Stimulated activated naive CD8-positive, alpha-beta T cell treated with anti-CD3 and anti-CD28 coated beads, Interleukin-15, amount 100 ng/mL, for 72 hours (primary cell): ENCODE data around the gene OR2T34.
"Not testable (repeated sequence)": the region's sequence is repeated elsewhere in the genome, so short reads cannot be mapped to it uniquely, and the experiment has no call there.

Source experiments
- ATAC-seq: fragments of 150-1000 bp; cut with Tn5 transposase; 2 replicates; pipeline ENCODE4 v1.10.0; 2021; ENCODE audit warnings: mild to moderate bottlenecking, moderate library complexity
- DNase-seq, 2 donors: peaks; one replicate each; pipeline ENCODE4 v3.0.0; 2021 to 2022
- H3K27ac Mint-ChIP-seq, 2 donors: one replicate each; pipeline ENCODE4 v1.8.0; 2022; ENCODE audit warnings: mild to moderate bottlenecking in 2 of 2, mixed read lengths in 2 of 2, moderate library complexity in 2 of 2
- H3K27me3 Mint-ChIP-seq: one replicate; pipeline ENCODE4 v1.8.0; 2022; ENCODE audit warnings: mixed read lengths
- H3K4me1 Mint-ChIP-seq: one replicate; pipeline ENCODE4 v1.8.0; 2022; ENCODE audit warnings: mild to moderate bottlenecking, mixed read lengths
- H3K4me3 Mint-ChIP-seq, 2 donors: one replicate each; pipeline ENCODE4 v1.8.0; 2022; ENCODE audit warnings: mild to moderate bottlenecking in 2 of 2, mixed read lengths in 2 of 2, moderate library complexity in 1 of 2
- H3K9me3 Mint-ChIP-seq, 2 donors: one replicate each; pipeline ENCODE4 v1.8.0; 2022; ENCODE audit warnings: mixed read lengths in 2 of 2

OR2T34 gene

GRCh38 chr1:248576260-248576980 lies 1.9 kb upstream of the OR2T34 start:
- Mint-ChIP-seq H3K27ac (peak overlapping the region in 1 of 2 donors; percentile 76), H3K9me3 (peaks cover 6 to 7% of the 10 kb centered on the region in 2 donors)

GRCh38 chr1:248573856-248574255 lies 701 bp downstream of the OR2T34 start:
- H3K27me3 Mint-ChIP-seq, DNase-seq, H3K4me3 Mint-ChIP-seq, H3K27ac Mint-ChIP-seq, H3K9me3 Mint-ChIP-seq: not testable (repeated sequence)
- peak; percentile 15 for ATAC-seq
- peaks cover 15% of the 10 kb centered on the region for H3K4me1 Mint-ChIP-seq

More at GRCh38 chr1:248576260-248576980, 1.9 kb upstream of the OR2T34 start:
- no peak overlapping the region for H3K4me3 Mint-ChIP-seq
- no peak for DNase-seq
- no peaks in the 10 kb centered on the region for H3K27me3 Mint-ChIP-seq
- ATAC-seq: no peak
- H3K4me1 Mint-ChIP-seq: peaks cover 10% of the 10 kb centered on the region

DNA sequence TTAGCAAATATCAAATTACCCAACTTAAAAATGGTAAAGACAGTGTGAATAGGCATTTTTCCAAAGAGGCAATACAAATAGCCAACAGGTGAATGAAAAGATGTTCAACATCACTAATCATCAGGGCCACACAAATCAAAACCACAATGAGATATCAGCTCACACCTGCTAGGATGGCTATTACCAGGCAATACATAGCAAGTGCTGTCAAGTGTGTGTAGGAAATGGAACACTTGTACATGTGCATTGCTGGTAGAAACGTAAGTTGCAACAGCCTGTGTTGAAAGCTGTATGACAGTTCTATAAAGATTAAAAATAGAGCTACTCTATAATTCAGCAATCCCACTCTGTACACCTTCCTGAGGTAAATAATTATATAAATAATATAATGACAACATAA lies 2.5 kb downstream of the OR2T34 start:
- not testable (repeated sequence) for H3K9me3 Mint-ChIP-seq, H3K4me3 Mint-ChIP-seq, H3K27me3 Mint-ChIP-seq, DNase-seq, H3K27ac Mint-ChIP-seq, ATAC-seq
- H3K4me1 Mint-ChIP-seq: peaks cover 15% of the 10 kb centered on the region

GRCh38 chr1:248570811-248571210 lies 3.7 kb downstream of the OR2T34 start:
- peak overlapping the region in 1 of 2 donors; percentile 36 for H3K27ac Mint-ChIP-seq
- not testable (repeated sequence) for ATAC-seq, H3K9me3 Mint-ChIP-seq, DNase-seq, H3K4me1 Mint-ChIP-seq, H3K4me3 Mint-ChIP-seq, H3K27me3 Mint-ChIP-seq

GRCh38 chr1:248569049-248569448 lies 5.5 kb downstream of the OR2T34 start:
- not testable (repeated sequence) for H3K4me3 Mint-ChIP-seq, H3K9me3 Mint-ChIP-seq, DNase-seq, H3K4me1 Mint-ChIP-seq, H3K27me3 Mint-ChIP-seq, ATAC-seq
- H3K27ac Mint-ChIP-seq: peak overlapping the region in 1 of 2 donors; percentile 54

GRCh38 chr1:248565530-248566373 lies 8.8 kb downstream of the OR2T34 start:
- peak; percentile 29 to 38 for DNase-seq
- not testable (repeated sequence) for H3K4me1 Mint-ChIP-seq

DNA sequence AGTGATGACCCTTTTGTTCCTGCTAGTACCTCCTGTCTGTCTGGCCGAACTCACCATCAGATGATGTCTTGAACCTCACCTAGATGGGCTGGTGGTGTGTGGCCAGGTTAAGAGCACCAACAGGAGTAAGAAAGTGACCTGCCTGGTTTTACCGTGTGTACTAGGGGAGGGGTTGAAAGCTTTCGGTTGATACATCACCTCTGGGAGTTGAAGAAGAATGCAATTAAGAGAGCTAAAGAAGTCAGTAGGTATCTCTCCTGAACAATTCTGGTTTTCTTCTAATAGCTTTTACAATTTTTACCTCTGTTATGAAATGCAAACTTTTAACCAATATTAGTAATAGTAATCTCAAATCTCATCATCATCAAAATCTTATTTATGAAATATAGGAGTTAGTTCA lies 11.9 kb downstream of the OR2T34 start, which contains the start of gene OR2T29:
OR2T29 (minus strand) TSS at position 101 of the 400 bp plus-strand sequence. CDS start 3,281 bp downstream, outside the sequence.
- ATAC-seq, H3K9me3 Mint-ChIP-seq, H3K27ac Mint-ChIP-seq, H3K4me3 Mint-ChIP-seq, DNase-seq, H3K27me3 Mint-ChIP-seq, H3K4me1 Mint-ChIP-seq: not testable (repeated sequence)

More at GRCh38 chr1:248565530-248566373, 8.8 kb downstream of the OR2T34 start:
- H3K4me3 Mint-ChIP-seq: peak overlapping the region; percentile 69 to 85
- H3K9me3 Mint-ChIP-seq, H3K27me3 Mint-ChIP-seq: not testable (repeated sequence)
- H3K27ac Mint-ChIP-seq: peak overlapping the region; percentile 79 to 94
- ATAC-seq: peak; percentile 92

DNA sequence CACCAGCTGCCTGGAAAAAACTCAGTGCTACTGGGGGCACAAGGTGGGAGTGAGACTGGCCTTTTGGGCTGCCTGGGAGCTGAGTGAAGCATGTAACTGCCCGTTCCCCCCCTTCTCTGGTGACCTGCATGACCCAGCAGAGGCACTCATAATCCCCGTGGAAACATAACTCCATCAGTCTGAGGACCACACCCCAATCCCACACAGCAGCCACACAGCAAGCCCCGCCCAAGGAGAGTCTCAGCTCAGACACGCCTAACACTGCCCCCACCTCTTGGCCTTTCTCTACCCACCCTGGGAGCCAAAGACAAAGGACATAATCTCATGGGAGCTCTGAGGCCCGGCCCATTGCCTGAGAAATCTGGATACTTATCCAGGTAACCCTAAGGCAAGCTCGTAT lies 23.5 kb downstream of the OR2T34 start:
- DNase-seq, H3K27ac Mint-ChIP-seq, H3K4me3 Mint-ChIP-seq, H3K9me3 Mint-ChIP-seq, H3K4me1 Mint-ChIP-seq, H3K27me3 Mint-ChIP-seq: not testable (repeated sequence)
- ATAC-seq: peak; percentile 20

DNA sequence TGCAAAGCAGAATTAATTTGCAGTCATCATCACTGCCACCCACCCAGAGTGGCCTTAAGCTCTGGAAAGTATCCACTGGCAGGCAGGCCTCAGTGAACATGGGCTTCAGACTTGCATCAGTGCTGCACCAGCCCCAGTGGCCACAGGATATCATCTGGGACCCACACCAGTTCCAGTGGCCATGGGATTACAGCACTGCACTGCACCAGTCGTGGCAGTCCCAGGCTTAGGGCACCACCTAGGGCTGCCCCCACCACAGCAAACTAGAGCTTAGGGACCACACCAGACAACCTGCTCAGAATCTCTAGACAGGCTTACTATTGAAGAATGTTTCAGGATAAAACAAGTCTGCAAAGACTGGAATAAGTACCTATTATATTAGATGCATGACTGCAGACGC lies 27.2 kb downstream of the OR2T34 start:
- not testable (repeated sequence) for H3K4me3 Mint-ChIP-seq

DNA sequence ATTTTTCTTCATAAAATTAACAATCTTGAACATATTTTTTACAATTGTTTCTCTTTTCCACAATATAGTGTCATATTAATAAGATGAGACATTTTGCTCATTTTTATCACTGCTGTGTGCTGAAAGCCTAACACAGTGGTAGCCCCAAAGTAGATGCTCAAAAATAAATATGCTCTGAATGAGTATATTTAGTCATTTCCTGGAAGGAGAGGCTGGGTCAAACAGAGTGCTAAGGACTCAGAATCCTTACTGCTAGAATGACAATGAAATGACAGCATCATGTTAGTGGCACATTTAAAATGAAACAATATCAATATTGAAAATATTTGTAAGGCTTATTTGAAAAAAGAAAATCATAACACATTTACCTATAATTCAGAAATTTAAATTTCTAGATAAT lies 37.1 kb downstream of the OR2T34 start:
- ATAC-seq: peak; percentile 50
- H3K27ac Mint-ChIP-seq, DNase-seq, H3K27me3 Mint-ChIP-seq, H3K9me3 Mint-ChIP-seq, H3K4me1 Mint-ChIP-seq, H3K4me3 Mint-ChIP-seq: not testable (repeated sequence)

More for the DNA sequence above, 27.2 kb downstream of the OR2T34 start:
- not testable (repeated sequence) for H3K27me3 Mint-ChIP-seq, ATAC-seq, H3K9me3 Mint-ChIP-seq, H3K4me1 Mint-ChIP-seq, DNase-seq, H3K27ac Mint-ChIP-seq
